Measurements from ENCODE around the gene CCDC68. TPM values are rescaled to one million over a fixed set of nuclear protein-coding genes. Genes with fewer than 3 reads are reported as not detected.

The CCDC68 gene
- total and polyA plus RNA-seq, 2 of the 4 experiments (the other 2 are of a cell fraction): 0.46 to 0.54 TPM

- 100% methylated on average over 1 of the region's 2 CpGs; no CpG with 5 or more reads in 1 of the 2 experiments for WGBS, 2 experiments (ENCODE audit: extremely low coverage in 2 of 2, insufficient read length in 1 of 2)
- H3K18ac ChIP-seq (ENCODE audit: low read depth, low read length): no peak overlapping the region
- no peak for ATAC-seq (ENCODE audit: low read depth)
These were observed 59.0 kb downstream of the CCDC68 start for GRCh38 chr18:54900290-54900689.

More at GRCh38 chr18:54900290-54900689, 59.0 kb downstream of the CCDC68 start:
- no peak overlapping the region for H4K8ac ChIP-seq (ENCODE audit: low read depth in 2 of 2, low read length in 2 of 2)
- no peak overlapping the region for H4K5ac ChIP-seq (ENCODE audit: low read depth, low read length)
- H3K9ac ChIP-seq (ENCODE audit: low read depth, low read length): no peak overlapping the region
- H3K4me1 ChIP-seq (ENCODE audit: control insufficient read depth, insufficient read depth, low read length): peaks cover 1% of the 10 kb centered on the region; the same call in 1 of the 2 replicates
- H2BK15ac ChIP-seq (ENCODE audit: low read depth, low read length): no peak overlapping the region
- POLR2A ChIA-PET (ENCODE audit: unreplicated experiment): no interaction called here
- DNase-seq: no peak
- H3K9me1 ChIP-seq (ENCODE audit: insufficient read depth, low read length): no peaks in the 10 kb centered on the region
- TF ChIP-seq CEBPB (IDR thresholded peaks at IDR 0.05; ENCODE audit: low read depth, low read length) (no peak), BHLHE40 (IDR thresholded peaks at IDR 0.05; ENCODE audit: low read depth, low read length) (no peak), RCOR1 (IDR thresholded peaks at IDR 0.05; ENCODE audit: insufficient replicate concordance, low read length) (no peak), MXI1 (IDR thresholded peaks at IDR 0.05; ENCODE audit: borderline replicate concordance, low read depth, low read length) (no peak), USF2 (IDR thresholded peaks at IDR 0.05; ENCODE audit: low read depth, low read length) (no peak), NFE2L2 (IDR thresholded peaks at IDR 0.05; ENCODE audit: low read depth, low read length) (no peak), RAD21 (IDR thresholded peaks at IDR 0.05; ENCODE audit: low read length) (no peak), ELK1 (IDR thresholded peaks at IDR 0.05; ENCODE audit: borderline replicate concordance, low read depth, low read length) (no peak), FOS (IDR thresholded peaks at IDR 0.05; ENCODE audit: low read depth, low read length) (no peak), MAZ (IDR thresholded peaks at IDR 0.05; ENCODE audit: borderline replicate concordance, low read depth, low read length) (no peak), SMC3 (IDR thresholded peaks at IDR 0.05; ENCODE audit: low read depth, low read length) (no peak), RFX5 (IDR thresholded peaks at IDR 0.05; ENCODE audit: low read depth, low read length) (no peak), CTCF (conservative IDR thresholded peaks at IDR 0.05; ENCODE audit: low read depth, low read length) (no peak), CHD1 (IDR thresholded peaks at IDR 0.05; ENCODE audit: low read depth, low read length) (no peak), POLR2A (IDR thresholded peaks at IDR 0.05; ENCODE audit: low read depth, low read length) (no peak), MAFK (IDR thresholded peaks at IDR 0.05; ENCODE audit: low read depth, low read length) (no peak)
- H3K4me2 ChIP-seq (ENCODE audit: low read depth, low read length): no peak overlapping the region
- no peak overlapping the region for H2BK20ac ChIP-seq (ENCODE audit: low read depth, low read length)
- H3K79me1 ChIP-seq (ENCODE audit: low read depth in 1 of 2, low read length in 2 of 2): no peaks in the 10 kb centered on the region
- no peak overlapping the region for H3K23ac ChIP-seq (ENCODE audit: low read depth, low read length)
- dilution Hi-C loops (cut with HindIII; ENCODE audit: low sequenced_read_pairs, unreplicated experiment): no loop called here
- no peak overlapping the region for H3K4ac ChIP-seq (ENCODE audit: low read depth, low read length)
- H2BK120ac ChIP-seq (ENCODE audit: low read depth, low read length): no peak overlapping the region
- no peak overlapping the region for H2AK5ac ChIP-seq (ENCODE audit: low read depth, low read length)
- H3K36me3 ChIP-seq (ENCODE audit: control insufficient read depth, insufficient read depth, low read length): peaks cover 3% of the 10 kb centered on the region
- H3K4me3 ChIP-seq (ENCODE audit: insufficient read depth, low read depth, low read length): no peak overlapping the region
- intact Hi-C loops (cut with micrococcal nuclease): no loop called here
- H4K91ac ChIP-seq (ENCODE audit: insufficient read depth, low read depth, low read length): no peak overlapping the region
- no peak overlapping the region for H2BK5ac ChIP-seq (ENCODE audit: low read depth, low read length, poor library complexity, severe bottlenecking)
- CTCF ChIA-PET: no interaction called here
- no peak overlapping the region for H3K14ac ChIP-seq (replicated peaks; ENCODE audit: low read depth, low read length)
- in situ Hi-C loops (cut with MboI; ENCODE audit: low sequenced_read_pairs): no loop called here
- no peaks in the 10 kb centered on the region for H4K20me1 ChIP-seq (ENCODE audit: insufficient read depth, low read length)
- no peak overlapping the region for H3K27ac ChIP-seq (ENCODE audit: insufficient read depth, low read length)
- no peaks in the 10 kb centered on the region for H3K9me3 ChIP-seq (ENCODE audit: control insufficient read depth, insufficient read depth, low read length)
- H2AK9ac ChIP-seq (replicated peaks; ENCODE audit: low read depth, low read length, poor library complexity): no peak overlapping the region
- no peak overlapping the region for H3K56ac ChIP-seq (ENCODE audit: extremely low read depth, insufficient read depth, low read length)
- no peak overlapping the region for H2AFZ ChIP-seq (replicated peaks; ENCODE audit: low read length, poor library complexity)
- no peaks in the 10 kb centered on the region for H3K27me3 ChIP-seq (ENCODE audit: control insufficient read depth, insufficient read depth, low read length)
- BruUV-seq (replicated peaks): no TSS peak

All from IMR-90 (cell line).